Activated naive CD4-positive, alpha-beta T cell treated with anti-CD3 and anti-CD28 coated beads, Interleukin-2, amount 50 U/mL, for 16 hours (primary cell): ENCODE data around the gene RNH1.
"Not testable (repeated sequence)": the region's sequence is repeated elsewhere in the genome, so short reads cannot be mapped to it uniquely, and the experiment has no call there.

ENCODE experiments used
- DNase-seq: peaks from one replicate; pipeline ENCODE4 v3.0.0-alpha.2; 2020

The RNH1 gene

GRCh38 chr11:516918-517685 is 10.1 kb upstream of the RNH1 start:
- not testable (repeated sequence) for DNase-seq

- DNase-seq: no peak
Observed at GRCh38 chr11:516400-516799, 9.4 kb upstream of the RNH1 start.

- DNase-seq: no peak
Observed at GRCh38 chr11:515131-515530, 8.1 kb upstream of the RNH1 start.

GRCh38 chr11:514606-515005 is 7.6 kb upstream of the RNH1 start:
- no peak for DNase-seq

GRCh38 chr11:512761-513595 is 5.9 kb upstream of the RNH1 start:
- no peak for DNase-seq

- DNase-seq: no peak
Observed at GRCh38 chr11:508956-509355, 1.9 kb upstream of the RNH1 start.

GRCh38 chr11:507727-508515 is 879 bp upstream of the RNH1 start:
- no peak for DNase-seq

GRCh38 chr11:506238-506994 is 626 bp downstream of the RNH1 start:
- peak; percentile 97 for DNase-seq

- no peak for DNase-seq
Observed at GRCh38 chr11:504994-505344, 2.1 kb downstream of the RNH1 start.

GRCh38 chr11:504053-504993 is 2.7 kb downstream of the RNH1 start:
- no peak for DNase-seq

- no peak for DNase-seq
Observed at GRCh38 chr11:503179-503981, 3.7 kb downstream of the RNH1 start.

GRCh38 chr11:502288-503178 is 4.5 kb downstream of the RNH1 start:
- DNase-seq: no peak

GRCh38 chr11:501683-502287 is 5.3 kb downstream of the RNH1 start:
- no peak for DNase-seq

GRCh38 chr11:501001-501682 is 5.9 kb downstream of the RNH1 start:
- DNase-seq: no peak

- no peak for DNase-seq
Observed at GRCh38 chr11:499201-500076, 7.6 kb downstream of the RNH1 start.

GRCh38 chr11:498297-499181 is 8.5 kb downstream of the RNH1 start:
- no peak for DNase-seq
